ENCODE measurements around the gene IQCK.

IQCK gene

GRCh38 chr16:19753815-19754643, 36.0 kb downstream of the IQCK start:
- Histone ChIP-seq H3K27me3 (ENCODE audit: insufficient read depth, low read depth, severe bottlenecking) (no peaks in the 10 kb centered on the region), H3K36me3 (no peaks in the 10 kb centered on the region), H3K9me3 (ENCODE audit: severe bottlenecking) (no peaks in the 10 kb centered on the region), H3K4me3 (ENCODE audit: low read depth, low read length) (no peak overlapping the region), H3K27ac (no peak overlapping the region)
- TF ChIP-seq CTCF (IDR thresholded peaks at IDR 0.05; ENCODE audit: low read depth, low read length), result no peak
- DNase-seq, result no peak

GRCh38 chr16:19754644-19755036, 36.6 kb downstream of the IQCK start:
- Histone ChIP-seq H3K27ac (no peak overlapping the region), H3K27me3 (ENCODE audit: insufficient read depth, low read depth, severe bottlenecking) (no peaks in the 10 kb centered on the region), H3K36me3 (no peaks in the 10 kb centered on the region), H3K4me3 (ENCODE audit: low read depth, low read length) (no peak overlapping the region), H3K9me3 (ENCODE audit: severe bottlenecking) (no peaks in the 10 kb centered on the region)
- TF ChIP-seq CTCF (IDR thresholded peaks at IDR 0.05; ENCODE audit: low read depth, low read length), result no peak
- no peak for DNase-seq

GRCh38 chr16:19755268-19755667, 37.2 kb downstream of the IQCK start:
- H3K4me3 ChIP-seq (ENCODE audit: low read depth, low read length), result no peak overlapping the region
- no peak for DNase-seq
- no peaks in the 10 kb centered on the region for H3K9me3 ChIP-seq (ENCODE audit: severe bottlenecking)
- no peak for TF ChIP-seq CTCF (IDR thresholded peaks at IDR 0.05; ENCODE audit: low read depth, low read length)
- H3K27me3 ChIP-seq (ENCODE audit: insufficient read depth, low read depth, severe bottlenecking), result no peaks in the 10 kb centered on the region
- H3K36me3 ChIP-seq, result no peaks in the 10 kb centered on the region
- no peak overlapping the region for H3K27ac ChIP-seq

GRCh38 chr16:19757026-19757425, 39.0 kb downstream of the IQCK start:
- no peaks in the 10 kb centered on the region for H3K9me3 ChIP-seq (ENCODE audit: severe bottlenecking)
- H3K27me3 ChIP-seq (ENCODE audit: insufficient read depth, low read depth, severe bottlenecking), result no peaks in the 10 kb centered on the region
- H3K36me3 ChIP-seq, result no peaks in the 10 kb centered on the region
- TF ChIP-seq CTCF (IDR thresholded peaks at IDR 0.05; ENCODE audit: low read depth, low read length), result no peak
- H3K27ac ChIP-seq, result no peak overlapping the region
- no peak overlapping the region for H3K4me3 ChIP-seq (ENCODE audit: low read depth, low read length)
- DNase-seq, result no peak

- Histone ChIP-seq H3K27me3 (ENCODE audit: insufficient read depth, low read depth, severe bottlenecking) (no peaks in the 10 kb centered on the region), H3K9me3 (ENCODE audit: severe bottlenecking) (no peaks in the 10 kb centered on the region), H3K36me3 (no peaks in the 10 kb centered on the region), H3K4me3 (ENCODE audit: low read depth, low read length) (no peak overlapping the region), H3K27ac (no peak overlapping the region)
- TF ChIP-seq CTCF (IDR thresholded peaks at IDR 0.05; ENCODE audit: low read depth, low read length), result no peak
- DNase-seq, result no peak
Measured at GRCh38 chr16:19757762-19758595, 39.9 kb downstream of the IQCK start.

Data from WERI-Rb-1 (cell line).